Measurements from ENCODE around the gene SPINK5. TPM values are rescaled to one million over a fixed set of nuclear protein-coding genes. Genes with fewer than 3 reads are reported as not detected.

The SPINK5 gene
- total RNA-seq, 2 donors from 2014 or later, result 0.54 TPM; not detected in 1

GRCh38 chr5:148145916-148146315, 82.1 kb downstream of the SPINK5 start:
- DNase-seq (ENCODE audit: low spot score), result no peak
- H3K27ac ChIP-seq, result no peak overlapping the region
- no peak overlapping the region for H3K4me3 ChIP-seq
- no peak for ATAC-seq (ENCODE audit: insufficient number of reproducible peaks, low FRiP score, low read depth)
- H3K4me1 ChIP-seq (ENCODE audit: control insufficient read depth in 1 of 2, low read depth in 2 of 2), result no peaks in the 10 kb centered on the region
- TF ChIP-seq, protein P1, sequence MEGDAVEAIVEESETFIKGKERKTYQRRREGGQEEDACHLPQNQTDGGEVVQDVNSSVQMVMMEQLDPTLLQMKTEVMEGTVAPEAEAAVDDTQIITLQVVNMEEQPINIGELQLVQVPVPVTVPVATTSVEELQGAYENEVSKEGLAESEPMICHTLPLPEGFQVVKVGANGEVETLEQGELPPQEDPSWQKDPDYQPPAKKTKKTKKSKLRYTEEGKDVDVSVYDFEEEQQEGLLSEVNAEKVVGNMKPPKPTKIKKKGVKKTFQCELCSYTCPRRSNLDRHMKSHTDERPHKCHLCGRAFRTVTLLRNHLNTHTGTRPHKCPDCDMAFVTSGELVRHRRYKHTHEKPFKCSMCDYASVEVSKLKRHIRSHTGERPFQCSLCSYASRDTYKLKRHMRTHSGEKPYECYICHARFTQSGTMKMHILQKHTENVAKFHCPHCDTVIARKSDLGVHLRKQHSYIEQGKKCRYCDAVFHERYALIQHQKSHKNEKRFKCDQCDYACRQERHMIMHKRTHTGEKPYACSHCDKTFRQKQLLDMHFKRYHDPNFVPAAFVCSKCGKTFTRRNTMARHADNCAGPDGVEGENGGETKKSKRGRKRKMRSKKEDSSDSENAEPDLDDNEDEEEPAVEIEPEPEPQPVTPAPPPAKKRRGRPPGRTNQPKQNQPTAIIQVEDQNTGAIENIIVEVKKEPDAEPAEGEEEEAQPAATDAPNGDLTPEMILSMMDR (IDR thresholded peaks at IDR 0.05), result no peak
- H3K27me3 ChIP-seq (replicated peaks; ENCODE audit: insufficient read depth), result no peaks in the 10 kb centered on the region
- H3K9me3 ChIP-seq, result no peaks in the 10 kb centered on the region
- no peaks in the 10 kb centered on the region for H3K36me3 ChIP-seq

GRCh38 chr5:148146487-148146886, 82.7 kb downstream of the SPINK5 start:
- TF ChIP-seq, protein P1 (IDR thresholded peaks at IDR 0.05), result no peak
- no peak overlapping the region for H3K4me3 ChIP-seq
- no peak overlapping the region for H3K27ac ChIP-seq
- H3K9me3 ChIP-seq, result no peaks in the 10 kb centered on the region
- no peaks in the 10 kb centered on the region for H3K4me1 ChIP-seq (ENCODE audit: control insufficient read depth in 1 of 2, low read depth in 2 of 2)
- no peaks in the 10 kb centered on the region for H3K27me3 ChIP-seq (replicated peaks; ENCODE audit: insufficient read depth)
- H3K36me3 ChIP-seq, result no peaks in the 10 kb centered on the region
- ATAC-seq (ENCODE audit: insufficient number of reproducible peaks, low FRiP score, low read depth) (no peak), DNase-seq (ENCODE audit: low spot score) (no peak)

DNA sequence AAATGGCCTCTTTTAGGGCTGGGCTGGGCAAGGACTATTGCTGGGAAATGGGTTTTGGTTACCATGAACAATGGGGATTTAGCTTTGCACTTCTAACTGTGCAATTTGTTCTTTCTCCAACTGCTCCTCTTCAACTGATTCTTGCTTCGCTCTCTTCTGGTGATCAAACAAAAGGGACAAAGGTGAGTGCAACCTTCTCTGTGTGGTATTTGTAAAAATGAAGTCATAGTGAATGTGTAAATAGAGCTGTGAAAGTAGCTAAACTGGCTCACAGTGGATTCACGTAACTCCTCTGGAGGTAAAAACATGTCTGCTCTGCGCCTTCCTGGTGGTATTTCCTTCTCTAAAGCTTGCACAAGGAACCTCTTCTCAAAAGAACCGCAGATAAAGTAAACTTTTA, 83.6 kb downstream of the SPINK5 start:
- Histone ChIP-seq H3K9me3 (no peaks in the 10 kb centered on the region), H3K4me3 (no peak overlapping the region), H3K4me1 (ENCODE audit: control insufficient read depth in 1 of 2, low read depth in 2 of 2) (no peaks in the 10 kb centered on the region), H3K27me3 (replicated peaks; ENCODE audit: insufficient read depth) (no peaks in the 10 kb centered on the region), H3K36me3 (no peaks in the 10 kb centered on the region), H3K27ac (no peak overlapping the region)
- TF ChIP-seq, protein P1 (IDR thresholded peaks at IDR 0.05), result no peak
- no peak for ATAC-seq (ENCODE audit: insufficient number of reproducible peaks, low FRiP score, low read depth)
- no peak for DNase-seq (ENCODE audit: low spot score)

DNA sequence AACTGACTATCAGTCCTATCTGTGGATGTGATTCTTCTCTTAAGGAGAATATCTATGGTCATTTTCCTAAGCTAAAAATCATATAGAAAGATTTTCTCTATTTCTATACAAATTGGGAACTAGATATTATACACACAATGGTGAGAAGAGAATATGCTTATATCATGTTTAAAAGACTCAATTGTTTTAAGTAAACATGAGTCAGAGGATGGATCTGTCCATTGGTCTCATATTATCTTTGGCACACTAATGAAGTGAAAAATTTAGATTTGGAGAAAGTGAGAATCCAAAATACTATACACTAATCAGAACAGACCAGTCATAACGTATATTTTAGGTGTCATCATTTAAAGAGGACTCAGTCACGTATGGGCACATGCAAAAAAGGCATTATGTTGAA, 88.1 kb downstream of the SPINK5 start:
- Histone ChIP-seq H3K9me3 (no peaks in the 10 kb centered on the region), H3K27me3 (replicated peaks; ENCODE audit: insufficient read depth) (no peaks in the 10 kb centered on the region), H3K4me1 (ENCODE audit: control insufficient read depth in 1 of 2, low read depth in 2 of 2) (no peaks in the 10 kb centered on the region), H3K4me3 (no peak overlapping the region), H3K36me3 (no peaks in the 10 kb centered on the region), H3K27ac (no peak overlapping the region)
- TF ChIP-seq, protein P1 (IDR thresholded peaks at IDR 0.05), result no peak
- DNase-seq (ENCODE audit: low spot score) (no peak), ATAC-seq (ENCODE audit: insufficient number of reproducible peaks, low FRiP score, low read depth) (no peak)

- Histone ChIP-seq H3K4me3 (no peak overlapping the region), H3K36me3 (no peaks in the 10 kb centered on the region), H3K27me3 (replicated peaks; ENCODE audit: insufficient read depth) (no peaks in the 10 kb centered on the region), H3K27ac (no peak overlapping the region), H3K4me1 (ENCODE audit: control insufficient read depth in 1 of 2, low read depth in 2 of 2) (no peaks in the 10 kb centered on the region), H3K9me3 (no peaks in the 10 kb centered on the region)
- DNase-seq (ENCODE audit: low spot score) (no peak), ATAC-seq (ENCODE audit: insufficient number of reproducible peaks, low FRiP score, low read depth) (no peak)
- TF ChIP-seq, protein P1 (IDR thresholded peaks at IDR 0.05), result no peak
Observed at GRCh38 chr5:148152781-148153180, 89.0 kb downstream of the SPINK5 start.

Data from thoracic aorta (tissue), 2 donors.